Panc1 (cell line): ENCODE data around the gene KANK4. TPM values are rescaled to one million over a fixed set of nuclear protein-coding genes. Genes with fewer than 3 reads are reported as not detected.

ENCODE experiments used
- ATAC-seq: fragments of 200-7000 bp; cut with Tn5 transposase; 2 replicates; pipeline ENCODE4 v1.9.1; 2020; ENCODE audit warnings: mild to moderate bottlenecking, moderate library complexity
- BruUV-seq: library from RNA; stranded (reverse); fragments of 400-500 nt; replicated peaks from 2 replicates; lab custom pipeline; 2021; lab: Mats Ljungman, UMichigan
- CTCF ChIA-PET: fragments of 300-600 bp; sonication (Branson Sonifier 250); formaldehyde crosslinking; loops from one replicate; lab custom pipeline; 2022; ENCODE audit warnings: antibody characterized with exemption; lab: Charles Lee
- POLR2A ChIA-PET: fragments of 300-600 bp; sonication (Branson Sonifier 250); formaldehyde crosslinking; loops from one replicate; lab custom pipeline; 2022; ENCODE audit warnings: antibody characterized with exemption; lab: Charles Lee
- DNase-seq: peaks from one replicate; pipeline ENCODE4 v3.0.0-alpha.2; 2010; ENCODE audit warnings: low read depth, low spot score
- H3K27ac ChIP-seq: 2 replicates; pipeline ENCODE4 v1.5.1; 2011; ENCODE audit warnings: mild to moderate bottlenecking, low read length, inconsistent platforms
- H3K27me3 ChIP-seq: fragments of 200-500 bp; sonication (Bioruptor generic); 2 replicates; pipeline ENCODE4 v1.6.0; 2014; ENCODE audit warnings: low read length, inconsistent platforms; ENCODE audit not compliant: control insufficient read depth, insufficient read depth
- H3K36me3 ChIP-seq: fragments of 200-500 bp; sonication (Bioruptor generic); 2 replicates; pipeline ENCODE4 v1.5.1; 2014; ENCODE audit warnings: inconsistent platforms, mild to moderate bottlenecking, low read length, moderate library complexity; ENCODE audit not compliant: control insufficient read depth, insufficient read depth
- H3K4me1 ChIP-seq: 2 replicates; pipeline ENCODE4 v1.5.1; 2011; ENCODE audit warnings: inconsistent platforms, mild to moderate bottlenecking, low read length, moderate library complexity; ENCODE audit not compliant: control insufficient read depth, insufficient read depth
- H3K4me3 ChIP-seq, 2 experiments: 2 replicates each; pipeline ENCODE4 v1.5.1; 2011 to 2012; ENCODE audit warnings: low read depth in 2 of 2, low read length in 2 of 2, mild to moderate bottlenecking in 2 of 2, inconsistent platforms in 1 of 2, moderate library complexity in 1 of 2
- H3K9me3 ChIP-seq: fragments of 200-500 bp; sonication (Bioruptor generic); 2 replicates; pipeline ENCODE4 v1.5.1; 2014; ENCODE audit warnings: low read depth, mild to moderate bottlenecking, inconsistent platforms, low read length, moderate library complexity; ENCODE audit not compliant: control insufficient read depth, insufficient read depth
- CTCF ChIP-seq: fragments of 450-650 bp; IDR thresholded peaks from 2 replicates; pipeline ENCODE4 v1.5.1; 2017; ENCODE audit warnings: mild to moderate bottlenecking
- POLR2AphosphoS5 ChIP-seq: IDR thresholded peaks from 2 replicates; pipeline ENCODE4 v1.6.1; 2012; ENCODE audit warnings: mild to moderate bottlenecking, low read depth, low read length, moderate library complexity
- REST ChIP-seq, 2 experiments: IDR thresholded peaks; 2 replicates each; pipeline ENCODE4 v1.6.1; 2011 to 2012; ENCODE audit warnings: low read depth in 2 of 2, control low read depth in 1 of 2, low read length in 1 of 2, mild to moderate bottlenecking in 1 of 2, moderate library complexity in 1 of 2; ENCODE audit not compliant: insufficient read depth in 1 of 2
- SIN3A ChIP-seq: IDR thresholded peaks from 2 replicates; pipeline ENCODE4 v1.6.1; 2012; ENCODE audit warnings: low read depth, mild to moderate bottlenecking, low read length, moderate library complexity, borderline replicate concordance; ENCODE audit not compliant: insufficient read depth
- TCF7L2 ChIP-seq: IDR thresholded peaks from 2 replicates; pipeline ENCODE4 v1.6.1; 2011; ENCODE audit warnings: mild to moderate bottlenecking, low read depth, low read length, inconsistent platforms
- in situ Hi-C: cut with HindIII; loops from 2 replicates; pipeline ENCODE4 v1.10.0; 2016; ENCODE audit warnings: low sequenced_read_pairs, low pct_unique_long_range_greater_than_20kb
- intact Hi-C: fragments of 100-400 bp; cut with micrococcal nuclease; formaldehyde crosslinking; loops from one replicate; pipeline ENCODE4 v1.10.0; 2022; ENCODE audit not compliant: unreplicated experiment
- total RNA-seq: library from RNA; stranded (reverse); gene quantifications from one replicate; pipeline ENCODE4 v1.2.1, GENCODE V29; 2021; ENCODE audit not compliant: unreplicated experiment

The KANK4 gene
- total RNA-seq, 1 experiment from 2014 or later: 0.18 TPM

- TF ChIP-seq REST (IDR thresholded peaks at IDR 0.05; ENCODE audit: insufficient read depth in 1 of 2, low read depth in 2 of 2, low read length in 1 of 2): no peak
- no peak for TF ChIP-seq TCF7L2
- no peak for TF ChIP-seq SIN3A
- TF ChIP-seq POLR2AphosphoS5: no peak
- no peak for TF ChIP-seq CTCF
- Histone ChIP-seq H3K4me1 (no peaks in the 10 kb centered on the region), H3K36me3 (no peaks in the 10 kb centered on the region), H3K27ac (no peak overlapping the region), H3K4me3 (no peak overlapping the region), H3K27me3 (0 out of 2 replicates have a peak, but pooled peaks cover 2% of the 10 kb centered on the region), H3K9me3 (no peaks in the 10 kb centered on the region)
- CTCF ChIA-PET: no interaction called here
- no TSS peak for BruUV-seq
- DNase-seq (no peak), ATAC-seq (no peak)
- intact Hi-C loops: no loop called here
- POLR2A ChIA-PET: interaction anchor here (0.6 kb wide), 1 partner anchor 9 kb away, joined by 14 read pairs; no protein-coding TSS in a partner anchor
- in situ Hi-C loops: no loop called here
Measured at GRCh38 chr1:62325081-62325480, 5.8 kb upstream of the KANK4 start.

- peaks cover 12% of the 10 kb centered on the region for H3K27me3 ChIP-seq
- no peak overlapping the region for H3K27ac ChIP-seq
- no peaks in the 10 kb centered on the region for H3K9me3 ChIP-seq
- no TSS peak for BruUV-seq
- TF ChIP-seq TCF7L2: no peak
- no peak for TF ChIP-seq REST (IDR thresholded peaks at IDR 0.05; ENCODE audit: insufficient read depth in 1 of 2, low read depth in 2 of 2, low read length in 1 of 2)
- TF ChIP-seq POLR2AphosphoS5: no peak
- no peak for TF ChIP-seq SIN3A
- no peak for TF ChIP-seq CTCF
- H3K4me1 ChIP-seq: no peaks in the 10 kb centered on the region
- no peaks in the 10 kb centered on the region for H3K36me3 ChIP-seq
- DNase-seq: peak; percentile 12
- CTCF ChIA-PET: interaction anchor here (0.6 kb wide), 1 partner anchor 78 kb away, joined by 4 read pairs; no protein-coding TSS in a partner anchor
- H3K4me3 ChIP-seq: no peak overlapping the region
- in situ Hi-C loops: no loop called here
- intact Hi-C loops: no loop called here
- POLR2A ChIA-PET: no interaction called here
- peak; percentile 77 for ATAC-seq
Measured at GRCh38 chr1:62321446-62321845, 2.2 kb upstream of the KANK4 start.
